Measurements from ENCODE around the gene ZFYVE19.

ZFYVE19 gene

GRCh38 chr15:40821195-40821594 is 14.3 kb downstream of the ZFYVE19 start:
- no peak for DNase-seq

- peak; percentile 83 for DNase-seq
Measured at GRCh38 chr15:40823572-40824343, 16.9 kb downstream of the ZFYVE19 start.

GRCh38 chr15:40825661-40826422 is 19.0 kb downstream of the ZFYVE19 start:
- peak; percentile 89 for DNase-seq

- no peak for DNase-seq
Measured at GRCh38 chr15:40826423-40827075, 19.7 kb downstream of the ZFYVE19 start.

GRCh38 chr15:40828447-40829036 is 21.7 kb downstream of the ZFYVE19 start, which contains the start of gene PPP1R14D:
TSS of gene PPP1R14D (minus strand) at chr15:40828708. CDS start at chr15:40828641, 67 bp downstream.
- DNase-seq: peak; percentile 73

- DNase-seq: peak; percentile 85
Measured at GRCh38 chr15:40829115-40829514, 22.2 kb downstream of the ZFYVE19 start.

- DNase-seq: peak; percentile 94
Measured at GRCh38 chr15:40830884-40831283, 24.0 kb downstream of the ZFYVE19 start.

GRCh38 chr15:40831861-40832260 is 25.0 kb downstream of the ZFYVE19 start:
- no peak for DNase-seq

GRCh38 chr15:40832903-40833302 is 26.0 kb downstream of the ZFYVE19 start:
- no peak for DNase-seq

GRCh38 chr15:40836020-40836419 is 29.1 kb downstream of the ZFYVE19 start:
- peak; percentile 42 for DNase-seq

- DNase-seq: no peak
Measured at GRCh38 chr15:40838756-40839155, 31.9 kb downstream of the ZFYVE19 start.

- DNase-seq: no peak
Measured at GRCh38 chr15:40841741-40842140, 34.9 kb downstream of the ZFYVE19 start.

- peak; percentile 62 for DNase-seq
Measured at GRCh38 chr15:40843261-40843884, 36.5 kb downstream of the ZFYVE19 start.

- peak; percentile 84 for DNase-seq
Measured at GRCh38 chr15:40843885-40844695, 37.2 kb downstream of the ZFYVE19 start, which contains the start of gene SPINT1. TSS of gene SPINT1 (plus strand) at chr15:40844048. CDS start at chr15:40844555, 507 bp downstream.

- DNase-seq: peak; percentile 73
Measured at GRCh38 chr15:40844696-40845030, 37.8 kb downstream of the ZFYVE19 start.

GRCh38 chr15:40845036-40845435 is 38.1 kb downstream of the ZFYVE19 start:
- DNase-seq: peak; percentile 41

GRCh38 chr15:40845511-40846284 is 38.8 kb downstream of the ZFYVE19 start:
- peak; percentile 95 for DNase-seq

- peak; percentile 43 for DNase-seq
Measured at GRCh38 chr15:40846841-40847222, 39.9 kb downstream of the ZFYVE19 start.

GRCh38 chr15:40847223-40847961 is 40.5 kb downstream of the ZFYVE19 start:
- peak; percentile 84 for DNase-seq

GRCh38 chr15:40850576-40851112 is 43.8 kb downstream of the ZFYVE19 start:
- no peak for DNase-seq
